GM12874 (cell line): ENCODE data around the gene STIMATE.

Source experiments
- TF ChIP-seq, protein P1 (sequence below): IDR thresholded peaks from 2 replicates; pipeline ENCODE4 v1.5.1; 2011; ENCODE audit warnings: low read depth, mild to moderate bottlenecking, control low read depth, low read length, moderate library complexity; ENCODE audit not compliant: insufficient read depth

STIMATE gene

DNA sequence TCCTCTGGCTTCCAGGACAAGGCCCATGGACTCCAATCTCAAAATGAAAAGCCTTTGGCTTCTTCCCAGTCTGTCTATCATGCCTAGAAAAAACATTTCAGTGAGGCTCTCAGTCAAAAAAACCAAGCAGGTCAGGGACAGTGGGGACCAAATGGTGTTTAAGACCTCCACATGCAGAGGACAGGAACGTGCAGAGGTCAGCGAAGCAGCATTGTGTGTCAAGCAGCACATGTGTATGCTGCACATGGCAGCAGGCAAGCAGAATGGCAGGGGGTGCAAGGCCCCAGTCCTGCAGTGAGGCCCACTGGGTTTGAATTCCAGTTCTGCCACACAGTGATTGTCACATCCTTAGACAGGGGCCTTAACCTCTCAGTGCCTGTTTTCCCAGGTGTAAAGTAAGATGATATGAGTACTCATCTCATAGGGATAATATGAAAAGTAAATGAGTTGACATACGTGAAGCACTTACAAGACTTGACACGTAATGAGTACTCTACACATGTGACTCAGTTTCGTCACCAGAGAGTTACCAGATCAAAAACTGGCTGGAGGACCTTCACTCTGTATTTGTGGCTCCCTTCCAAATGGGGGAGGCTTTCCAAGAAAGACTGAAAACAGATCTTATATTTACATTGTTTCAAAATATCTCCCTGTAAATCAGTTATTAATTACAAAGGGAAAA is 11.2 kb downstream of the STIMATE start:
- TF ChIP-seq, protein P1, sequence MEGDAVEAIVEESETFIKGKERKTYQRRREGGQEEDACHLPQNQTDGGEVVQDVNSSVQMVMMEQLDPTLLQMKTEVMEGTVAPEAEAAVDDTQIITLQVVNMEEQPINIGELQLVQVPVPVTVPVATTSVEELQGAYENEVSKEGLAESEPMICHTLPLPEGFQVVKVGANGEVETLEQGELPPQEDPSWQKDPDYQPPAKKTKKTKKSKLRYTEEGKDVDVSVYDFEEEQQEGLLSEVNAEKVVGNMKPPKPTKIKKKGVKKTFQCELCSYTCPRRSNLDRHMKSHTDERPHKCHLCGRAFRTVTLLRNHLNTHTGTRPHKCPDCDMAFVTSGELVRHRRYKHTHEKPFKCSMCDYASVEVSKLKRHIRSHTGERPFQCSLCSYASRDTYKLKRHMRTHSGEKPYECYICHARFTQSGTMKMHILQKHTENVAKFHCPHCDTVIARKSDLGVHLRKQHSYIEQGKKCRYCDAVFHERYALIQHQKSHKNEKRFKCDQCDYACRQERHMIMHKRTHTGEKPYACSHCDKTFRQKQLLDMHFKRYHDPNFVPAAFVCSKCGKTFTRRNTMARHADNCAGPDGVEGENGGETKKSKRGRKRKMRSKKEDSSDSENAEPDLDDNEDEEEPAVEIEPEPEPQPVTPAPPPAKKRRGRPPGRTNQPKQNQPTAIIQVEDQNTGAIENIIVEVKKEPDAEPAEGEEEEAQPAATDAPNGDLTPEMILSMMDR: no peak

DNA sequence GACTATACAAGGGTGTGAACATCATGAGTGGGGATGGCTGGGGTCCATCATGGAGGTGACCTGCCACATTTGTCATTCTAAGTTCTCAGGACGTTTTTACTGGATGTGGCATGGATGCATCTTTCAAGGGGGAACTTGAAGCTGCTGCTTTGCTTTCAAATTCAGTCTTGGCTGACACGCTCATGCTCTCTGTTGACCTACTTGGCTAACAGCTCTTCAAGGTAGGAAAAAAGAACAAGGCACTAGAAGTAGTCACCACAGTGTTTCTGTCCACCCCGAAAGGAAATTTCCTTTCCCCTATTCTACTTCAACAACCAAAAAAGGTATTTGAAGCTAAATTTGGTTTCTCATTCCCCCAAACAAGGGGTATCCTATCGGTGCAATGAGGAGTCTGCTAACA is 15.0 kb downstream of the STIMATE start:
- TF ChIP-seq, protein P1: no peak

DNA sequence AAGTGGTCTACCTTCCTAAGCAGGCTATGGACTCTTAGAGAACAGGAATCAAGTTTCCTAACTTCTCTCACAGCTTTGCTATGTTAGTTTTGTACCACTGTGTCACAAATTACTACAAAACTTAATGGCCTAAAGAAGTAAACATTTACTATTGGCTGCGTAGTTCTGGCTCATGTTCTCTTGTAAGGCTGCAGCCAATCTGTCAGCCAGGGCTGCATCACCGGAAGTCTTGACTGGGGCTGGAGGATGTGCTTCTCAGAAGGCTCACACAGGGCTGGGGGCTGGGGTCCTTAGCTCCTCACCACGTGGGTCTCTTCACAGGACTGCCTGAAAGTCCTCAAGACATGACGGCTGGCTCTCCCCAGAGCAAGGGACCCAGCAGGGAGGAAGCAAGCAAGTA is 15.5 kb downstream of the STIMATE start:
- TF ChIP-seq, protein P1: no peak

DNA sequence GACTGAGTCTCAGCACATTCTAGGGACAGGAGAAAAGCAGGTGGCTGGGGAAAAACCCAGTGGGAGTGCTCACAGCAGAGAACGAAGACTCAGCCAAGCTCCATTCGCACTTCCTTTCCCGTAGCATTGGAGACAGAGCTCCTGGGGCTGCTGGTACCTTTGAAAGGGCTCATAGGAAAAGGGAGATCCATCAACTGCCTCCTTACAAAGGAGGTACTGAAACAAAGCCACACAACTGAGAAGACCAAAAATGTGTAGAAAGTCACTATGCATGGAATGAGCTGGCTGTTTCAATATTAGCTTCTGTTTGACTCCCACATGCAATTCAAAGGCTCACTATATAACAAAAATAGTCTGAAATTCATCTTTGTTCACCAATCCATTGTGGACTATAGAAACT is 16.9 kb downstream of the STIMATE start:
- TF ChIP-seq, protein P1: no peak

DNA sequence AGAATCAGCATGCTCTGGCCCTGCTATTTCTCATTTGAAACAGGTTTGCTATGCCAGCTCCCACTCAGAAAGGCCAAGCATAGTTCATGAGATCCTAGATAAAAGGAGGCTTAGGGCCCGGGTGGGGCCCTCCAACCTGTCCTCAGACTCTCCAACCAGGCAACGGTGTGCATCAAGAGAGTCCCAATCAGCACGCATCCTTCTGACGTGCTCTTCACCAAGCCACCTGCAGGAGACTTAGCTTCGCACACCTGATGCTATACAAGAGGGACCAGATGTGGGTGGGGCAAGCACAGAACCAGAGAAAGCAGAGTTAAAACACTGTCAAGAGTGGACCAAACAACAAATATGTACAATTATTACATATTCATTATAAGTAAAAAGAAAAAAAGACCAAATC is 17.3 kb downstream of the STIMATE start:
- TF ChIP-seq, protein P1: no peak

DNA sequence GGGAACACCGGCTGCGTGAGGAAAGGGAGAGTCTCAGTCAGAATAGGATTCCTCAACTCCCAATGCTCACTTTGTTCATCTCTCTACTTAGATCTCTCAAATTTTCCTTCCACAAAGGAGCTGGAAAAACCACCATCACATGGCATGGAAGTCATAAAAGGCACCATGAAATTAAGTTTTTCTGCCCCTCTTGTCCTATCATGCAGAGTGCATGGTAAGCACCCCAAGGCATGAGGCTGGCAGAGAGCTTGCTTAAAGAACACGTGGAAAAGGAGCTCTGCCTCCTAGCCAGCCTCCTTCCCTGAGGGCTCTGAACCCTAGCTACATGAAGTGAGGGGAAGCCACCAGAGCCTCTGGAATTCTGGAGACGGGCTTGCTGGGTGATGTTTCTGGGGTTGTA is 17.8 kb downstream of the STIMATE start:
- TF ChIP-seq, protein P1: no peak

DNA sequence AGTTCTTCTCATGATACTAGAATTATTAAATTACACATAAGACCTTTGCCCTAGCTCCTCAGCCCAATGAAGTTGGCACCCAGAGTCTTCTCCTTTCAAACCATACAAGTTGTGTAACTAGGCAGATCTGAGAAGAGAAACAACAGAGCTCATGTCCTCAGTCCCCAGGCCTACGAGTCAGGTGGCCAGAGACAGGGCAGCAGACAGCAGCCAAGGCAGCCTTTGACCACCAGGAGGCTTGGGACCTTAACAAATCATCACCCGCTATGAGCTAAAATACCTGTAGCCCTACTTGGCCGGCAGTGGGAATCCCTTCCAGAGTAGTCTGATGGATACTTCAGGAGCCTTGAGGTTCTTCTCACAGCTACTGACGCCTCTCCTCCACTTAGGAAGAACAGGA is 18.3 kb downstream of the STIMATE start:
- TF ChIP-seq, protein P1: no peak

DNA sequence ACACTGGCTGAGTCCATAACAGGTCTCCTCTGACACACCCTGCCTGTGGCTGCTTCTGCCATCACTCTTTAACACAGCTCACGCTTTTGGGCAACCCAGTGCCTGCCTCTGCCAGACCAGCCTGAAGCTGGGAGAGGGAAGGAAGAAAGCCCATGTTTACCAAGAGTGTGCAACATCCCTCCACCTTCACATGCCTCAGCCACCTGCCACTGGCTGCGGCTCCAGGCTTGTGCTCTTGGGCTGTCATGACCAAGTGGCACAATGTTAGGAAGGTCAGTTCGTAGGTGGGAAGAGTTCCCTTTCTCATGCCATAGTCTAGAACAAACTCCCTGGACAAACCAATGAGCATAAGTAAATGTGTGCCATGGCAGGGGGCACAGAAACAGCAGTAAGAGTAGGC is 20.3 kb downstream of the STIMATE start:
- TF ChIP-seq, protein P1: no peak
